Parathyroid adenoma (tissue), 2 donors: ENCODE data around the gene PELI3.

Experiments
- H2AFZ ChIP-seq: fragments of 300-600 bp; sonication (generic); one replicate; pipeline ENCODE4 v1.7.0; 2017; ENCODE audit warnings: antibody characterized with exemption, mild to moderate bottlenecking
- H3K27ac ChIP-seq: fragments of 300-600 bp; sonication (generic); one replicate; pipeline ENCODE4 v1.7.0; 2017
- H3K27me3 ChIP-seq: fragments of 300-600 bp; sonication (generic); one replicate; pipeline ENCODE4 v1.7.0; 2017; ENCODE audit warnings: low read length; ENCODE audit not compliant: control insufficient read depth, insufficient read depth
- H3K36me3 ChIP-seq: fragments of 300-600 bp; sonication (generic); one replicate; pipeline ENCODE4 v1.7.0; 2017; ENCODE audit warnings: low read length; ENCODE audit not compliant: control insufficient read depth, insufficient read depth
- H3K4me1 ChIP-seq: fragments of 300-600 bp; sonication (generic); one replicate; pipeline ENCODE4 v1.7.0; 2017; ENCODE audit warnings: control low read depth
- H3K4me2 ChIP-seq: fragments of 300-600 bp; sonication (generic); one replicate; pipeline ENCODE4 v1.7.0; 2017; ENCODE audit warnings: low read length
- H3K4me3 ChIP-seq: fragments of 300-600 bp; sonication (generic); one replicate; pipeline ENCODE4 v1.7.0; 2017; ENCODE audit warnings: low read depth, low read length
- H3K79me2 ChIP-seq: fragments of 300-600 bp; sonication (generic); one replicate; pipeline ENCODE4 v1.7.0; 2017; ENCODE audit warnings: control low read depth
- H3K9ac ChIP-seq: fragments of 300-600 bp; sonication (generic); one replicate; pipeline ENCODE4 v1.7.0; 2017; ENCODE audit warnings: mild to moderate bottlenecking
- H3K9me3 ChIP-seq: fragments of 300-600 bp; sonication (generic); one replicate; pipeline ENCODE4 v1.7.0; 2017; ENCODE audit warnings: low read length; ENCODE audit not compliant: control insufficient read depth
- TF ChIP-seq, protein P1 (sequence below): fragments of 300-600 bp; sonication (generic); IDR thresholded peaks from one replicate; pipeline ENCODE4 v1.7.0; 2017; ENCODE audit warnings: antibody characterized with exemption, mild to moderate bottlenecking
- donor health status: primary hyperparathyroidism.

PELI3 gene

DNA sequence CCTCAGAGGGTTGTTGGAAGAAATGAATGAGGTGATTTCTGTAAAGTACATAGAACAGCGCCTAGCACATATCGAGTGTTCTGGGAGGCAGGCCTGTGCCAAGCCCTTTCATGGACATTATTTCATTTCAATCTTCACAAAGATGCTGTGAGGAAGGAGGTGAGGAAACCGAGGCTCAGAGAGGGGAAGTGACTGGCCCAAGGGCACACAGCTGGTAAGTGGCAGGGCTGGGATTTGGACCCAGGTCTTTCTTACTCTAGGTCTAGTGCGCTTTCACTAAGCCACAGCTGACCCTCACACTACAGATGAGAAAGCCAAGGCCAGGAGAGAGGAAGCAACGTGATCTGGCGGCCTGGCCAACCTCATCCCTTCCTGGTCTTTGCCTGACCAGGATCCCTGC is 2.0 kb downstream of the PELI3 start:
- Histone ChIP-seq H2AFZ (no peak overlapping the region), H3K4me2 (no peak overlapping the region), H3K9ac (no peak overlapping the region), H3K27me3 (no peaks in the 10 kb centered on the region), H3K9me3 (no peaks in the 10 kb centered on the region), H3K4me3 (no peak overlapping the region), H3K4me1 (peaks cover 7% of the 10 kb centered on the region), H3K36me3 (no peaks in the 10 kb centered on the region), H3K27ac (no peak overlapping the region), H3K79me2 (peaks cover 5% of the 10 kb centered on the region)
- TF ChIP-seq, protein P1, sequence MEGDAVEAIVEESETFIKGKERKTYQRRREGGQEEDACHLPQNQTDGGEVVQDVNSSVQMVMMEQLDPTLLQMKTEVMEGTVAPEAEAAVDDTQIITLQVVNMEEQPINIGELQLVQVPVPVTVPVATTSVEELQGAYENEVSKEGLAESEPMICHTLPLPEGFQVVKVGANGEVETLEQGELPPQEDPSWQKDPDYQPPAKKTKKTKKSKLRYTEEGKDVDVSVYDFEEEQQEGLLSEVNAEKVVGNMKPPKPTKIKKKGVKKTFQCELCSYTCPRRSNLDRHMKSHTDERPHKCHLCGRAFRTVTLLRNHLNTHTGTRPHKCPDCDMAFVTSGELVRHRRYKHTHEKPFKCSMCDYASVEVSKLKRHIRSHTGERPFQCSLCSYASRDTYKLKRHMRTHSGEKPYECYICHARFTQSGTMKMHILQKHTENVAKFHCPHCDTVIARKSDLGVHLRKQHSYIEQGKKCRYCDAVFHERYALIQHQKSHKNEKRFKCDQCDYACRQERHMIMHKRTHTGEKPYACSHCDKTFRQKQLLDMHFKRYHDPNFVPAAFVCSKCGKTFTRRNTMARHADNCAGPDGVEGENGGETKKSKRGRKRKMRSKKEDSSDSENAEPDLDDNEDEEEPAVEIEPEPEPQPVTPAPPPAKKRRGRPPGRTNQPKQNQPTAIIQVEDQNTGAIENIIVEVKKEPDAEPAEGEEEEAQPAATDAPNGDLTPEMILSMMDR = no peak

DNA sequence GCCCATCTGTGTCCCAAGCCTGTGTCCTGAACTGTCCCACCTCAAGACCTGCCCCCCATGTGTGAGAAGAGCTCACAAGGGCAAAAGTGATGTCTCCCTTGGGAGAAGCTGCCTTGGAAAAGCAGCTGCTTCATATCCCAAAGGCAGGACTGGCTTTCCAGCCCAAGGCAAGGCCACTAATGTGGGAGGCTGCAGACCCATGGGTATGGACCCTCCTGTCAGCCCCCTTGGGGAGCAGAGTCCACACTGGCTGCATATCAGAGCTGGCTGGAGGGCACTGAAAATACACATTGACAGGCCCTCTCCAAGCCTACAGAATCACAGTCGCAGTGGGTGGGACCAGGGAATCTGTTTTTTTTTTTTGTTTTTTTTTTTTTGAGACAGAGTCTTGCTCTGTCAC is 2.7 kb downstream of the PELI3 start:
- Histone ChIP-seq H3K79me2 (peaks cover 5% of the 10 kb centered on the region), H3K9ac (no peak overlapping the region), H3K4me1 (peaks cover 7% of the 10 kb centered on the region), H3K4me2 (no peak overlapping the region), H2AFZ (no peak overlapping the region), H3K27me3 (no peaks in the 10 kb centered on the region), H3K27ac (no peak overlapping the region), H3K4me3 (no peak overlapping the region), H3K9me3 (no peaks in the 10 kb centered on the region), H3K36me3 (no peaks in the 10 kb centered on the region)
- TF ChIP-seq, protein P1 = no peak

DNA sequence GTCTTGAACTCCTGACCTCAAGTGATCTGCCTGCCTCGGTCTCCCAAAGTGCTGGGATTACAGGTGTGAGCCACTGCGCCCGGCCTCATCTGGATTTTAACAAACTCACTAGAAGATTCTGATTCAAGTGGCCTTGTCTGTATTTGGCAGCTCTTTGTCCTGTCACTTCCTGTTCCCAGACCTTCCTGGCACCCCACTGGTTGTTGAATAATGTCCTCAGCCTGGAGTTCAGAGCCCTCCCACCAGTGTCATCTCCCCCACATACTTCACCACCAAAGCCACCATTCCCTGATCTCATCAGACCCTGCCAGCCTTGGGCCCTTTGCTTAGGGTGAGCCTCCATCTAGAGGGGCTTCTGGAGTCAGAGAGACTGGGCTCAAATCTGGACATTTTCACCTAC is 3.3 kb downstream of the PELI3 start:
- Histone ChIP-seq H3K36me3 (no peaks in the 10 kb centered on the region), H3K9me3 (no peaks in the 10 kb centered on the region), H3K4me1 (peaks cover 7% of the 10 kb centered on the region), H3K4me3 (no peak overlapping the region), H3K4me2 (no peak overlapping the region), H2AFZ (no peak overlapping the region), H3K9ac (no peak overlapping the region), H3K79me2 (peaks cover 5% of the 10 kb centered on the region), H3K27me3 (no peaks in the 10 kb centered on the region), H3K27ac (no peak overlapping the region)
- TF ChIP-seq, protein P1 = no peak

DNA sequence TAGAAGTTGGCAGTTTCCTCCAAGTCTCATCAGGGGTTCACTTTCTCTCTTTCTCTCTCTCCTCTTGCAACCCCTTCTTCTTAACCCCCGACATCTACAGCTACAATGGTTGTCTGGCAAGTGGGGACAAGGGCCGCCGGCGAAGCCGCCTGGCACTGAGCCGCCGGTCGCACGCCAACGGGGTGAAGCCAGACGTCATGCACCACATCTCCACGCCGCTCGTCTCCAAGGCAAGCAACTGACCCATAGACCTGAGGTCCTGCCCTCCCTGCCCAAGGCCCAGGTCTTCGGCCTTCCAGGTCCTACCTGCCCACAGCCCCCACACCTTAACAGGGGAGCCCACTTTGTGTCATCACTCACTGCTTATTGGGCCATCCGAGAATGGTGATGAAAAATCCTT is 4.4 kb downstream of the PELI3 start:
- Histone ChIP-seq H3K79me2 (peaks cover 5% of the 10 kb centered on the region), H3K9me3 (no peaks in the 10 kb centered on the region), H3K4me2 (no peak overlapping the region), H3K27me3 (no peaks in the 10 kb centered on the region), H3K4me3 (no peak overlapping the region), H3K27ac (no peak overlapping the region), H3K4me1 (peaks cover 7% of the 10 kb centered on the region), H3K9ac (no peak overlapping the region), H3K36me3 (no peaks in the 10 kb centered on the region), H2AFZ (no peak overlapping the region)
- TF ChIP-seq, protein P1 = no peak

DNA sequence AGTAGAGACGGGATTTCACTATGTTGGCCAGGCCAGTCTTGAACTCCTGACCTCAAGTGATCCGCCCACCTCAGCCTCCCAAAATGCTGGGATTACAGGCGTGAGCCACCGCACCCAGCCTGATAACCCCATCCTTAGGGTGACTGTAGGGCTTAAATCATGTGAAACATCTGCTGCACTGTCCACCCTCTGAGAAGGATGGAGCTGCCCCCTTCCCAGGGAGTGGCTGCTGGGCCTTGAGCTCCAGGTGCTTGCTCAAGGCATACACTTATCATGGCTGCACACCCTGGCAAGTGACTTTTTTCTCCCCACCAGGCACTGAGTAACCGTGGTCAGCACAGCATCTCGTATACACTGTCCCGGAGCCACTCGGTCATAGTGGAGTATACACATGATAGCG is 5.3 kb downstream of the PELI3 start:
- peaks cover 5% of the 10 kb centered on the region for H3K79me2 ChIP-seq
- H3K36me3 ChIP-seq = no peaks in the 10 kb centered on the region
- H3K27me3 ChIP-seq = no peaks in the 10 kb centered on the region

More for the DNA sequence above, 5.3 kb downstream of the PELI3 start:
- H3K9ac ChIP-seq = no peak overlapping the region
- peaks cover 7% of the 10 kb centered on the region for H3K4me1 ChIP-seq
- no peak overlapping the region for H2AFZ ChIP-seq
- H3K4me3 ChIP-seq = no peak overlapping the region
- TF ChIP-seq, protein P1 = no peak
- H3K27ac ChIP-seq = no peak overlapping the region
- H3K9me3 ChIP-seq = no peaks in the 10 kb centered on the region
- H3K4me2 ChIP-seq = no peak overlapping the region
